ENCODE results near the gene BCL11B.

GRCh38 chr14:99188731-99189191 is 83.2 kb downstream of the BCL11B start:
- TF ChIP-seq CTCF (IDR thresholded peaks at IDR 0.05) (no peak), POLR2A (IDR thresholded peaks at IDR 0.05) (no peak), EP300 (IDR thresholded peaks at IDR 0.05) (no peak)

All from tibial nerve (tissue), 4 donors.